ENCODE results near the gene TSPOAP1.

TSPOAP1 gene

GRCh38 chr17:58329035-58329809, 627 bp upstream of the TSPOAP1 start:
- no peak for DNase-seq (ENCODE audit: low spot score)

DNA sequence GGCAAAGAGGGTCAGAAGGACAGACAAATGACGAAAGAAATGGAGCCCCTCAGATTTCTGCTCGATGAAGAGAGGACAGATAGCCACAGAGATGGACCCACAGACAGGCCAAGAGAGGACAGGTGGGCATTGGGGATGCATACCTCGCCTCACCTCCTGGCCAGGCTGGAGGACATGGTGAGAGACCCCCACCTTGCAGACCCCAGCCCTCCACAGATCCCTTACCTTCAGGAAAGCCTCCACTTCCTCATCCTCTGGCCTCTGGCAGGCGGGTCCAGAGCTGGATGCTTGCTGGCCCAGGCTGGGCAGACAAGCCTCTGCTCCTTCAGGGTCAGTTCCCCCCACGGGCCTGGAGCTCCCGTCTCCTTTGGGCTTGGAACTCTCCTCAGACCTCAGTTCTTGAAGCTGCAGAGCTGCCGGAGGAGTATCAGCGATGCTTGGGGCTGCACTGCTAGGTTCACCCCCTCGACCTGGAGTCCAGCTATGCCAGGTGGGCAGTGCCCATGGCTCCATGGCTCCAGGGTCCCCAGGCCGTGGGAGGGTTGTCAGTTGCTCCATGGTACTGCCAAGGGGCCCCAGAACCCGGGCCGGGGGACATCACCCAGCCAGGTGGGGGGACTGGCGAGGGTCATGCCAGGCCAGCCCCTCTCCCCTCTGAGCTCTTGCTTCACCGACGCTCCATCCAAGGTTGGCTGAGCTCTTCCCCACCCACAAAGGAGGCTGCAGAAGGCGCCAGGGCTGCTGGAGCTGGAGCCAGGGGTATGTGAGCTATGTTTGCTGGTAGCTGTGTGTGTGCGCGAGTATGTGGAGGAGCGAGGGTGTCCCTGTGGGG, 1.0 kb downstream of the TSPOAP1 start:
- no peak for DNase-seq (ENCODE audit: low spot score)

DNA sequence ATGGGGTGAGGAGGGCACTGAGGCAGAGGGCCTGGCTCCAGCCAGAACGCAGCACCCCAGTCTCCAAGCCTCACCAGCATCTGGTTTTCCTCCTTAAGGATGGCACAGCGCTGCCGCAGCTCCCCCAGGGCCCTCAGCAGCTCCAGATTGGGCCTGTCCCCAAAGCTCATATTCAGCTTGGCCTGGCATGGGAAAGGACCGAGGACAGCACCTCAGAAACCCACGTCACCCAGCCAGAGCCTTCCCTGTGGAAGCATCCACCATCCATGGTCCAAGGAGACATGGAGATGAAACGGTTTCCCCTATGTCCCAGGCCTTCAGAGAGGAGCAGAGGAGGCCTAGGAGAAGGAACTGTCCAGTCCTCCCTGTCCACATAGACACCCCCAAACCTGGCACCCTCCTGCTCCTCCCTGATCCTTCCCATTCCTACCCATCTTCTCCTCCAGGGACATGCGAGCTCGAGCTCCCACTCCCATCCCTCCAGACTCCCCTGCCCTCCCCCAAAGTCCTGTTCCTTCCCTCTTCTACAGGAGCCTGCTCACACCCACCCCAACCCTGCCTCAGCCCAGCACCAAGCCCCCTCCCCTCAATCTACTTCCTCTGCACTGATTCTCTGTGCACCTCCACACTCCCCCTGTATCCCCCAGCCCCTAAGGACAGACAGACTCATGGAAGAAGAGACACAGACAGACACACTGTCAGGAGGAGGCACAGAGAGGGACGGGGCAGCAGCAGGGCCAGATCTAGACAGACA, 1.8 kb downstream of the TSPOAP1 start:
- DNase-seq (ENCODE audit: low spot score) = no peak

DNA sequence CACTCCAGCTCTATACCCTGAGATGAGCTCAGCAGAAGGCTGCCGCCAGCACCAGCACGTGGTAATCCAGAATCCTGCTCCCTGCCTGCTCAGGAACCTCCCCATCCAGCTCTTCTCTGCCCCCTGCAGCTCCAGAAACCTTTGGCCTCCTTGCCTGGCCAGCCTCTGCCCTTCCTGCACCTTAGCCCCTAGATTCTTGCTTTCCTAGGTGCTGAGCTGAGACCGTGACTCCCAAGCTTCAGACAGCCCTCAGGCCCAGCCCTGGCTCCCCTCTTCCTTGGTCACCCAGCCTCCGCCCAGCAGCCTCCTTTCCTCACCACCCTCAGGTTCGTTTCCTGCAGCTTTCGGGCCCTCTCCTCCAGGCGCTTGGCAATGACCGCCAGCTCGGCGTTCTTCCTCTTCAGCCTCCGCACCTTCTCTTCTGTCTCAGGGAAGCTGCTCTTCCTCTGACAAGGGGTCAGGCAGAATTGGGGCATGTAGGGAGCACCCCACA, 2.6 kb downstream of the TSPOAP1 start:
- DNase-seq (ENCODE audit: low spot score) = no peak

GRCh38 chr17:58325289-58325726, 3.3 kb downstream of the TSPOAP1 start:
- no peak for DNase-seq (ENCODE audit: low spot score)

GRCh38 chr17:58324409-58325288, 3.9 kb downstream of the TSPOAP1 start:
- DNase-seq (ENCODE audit: low spot score) = no peak

- no peak for DNase-seq (ENCODE audit: low spot score)
Observed at GRCh38 chr17:58324056-58324408, 4.6 kb downstream of the TSPOAP1 start.

DNA sequence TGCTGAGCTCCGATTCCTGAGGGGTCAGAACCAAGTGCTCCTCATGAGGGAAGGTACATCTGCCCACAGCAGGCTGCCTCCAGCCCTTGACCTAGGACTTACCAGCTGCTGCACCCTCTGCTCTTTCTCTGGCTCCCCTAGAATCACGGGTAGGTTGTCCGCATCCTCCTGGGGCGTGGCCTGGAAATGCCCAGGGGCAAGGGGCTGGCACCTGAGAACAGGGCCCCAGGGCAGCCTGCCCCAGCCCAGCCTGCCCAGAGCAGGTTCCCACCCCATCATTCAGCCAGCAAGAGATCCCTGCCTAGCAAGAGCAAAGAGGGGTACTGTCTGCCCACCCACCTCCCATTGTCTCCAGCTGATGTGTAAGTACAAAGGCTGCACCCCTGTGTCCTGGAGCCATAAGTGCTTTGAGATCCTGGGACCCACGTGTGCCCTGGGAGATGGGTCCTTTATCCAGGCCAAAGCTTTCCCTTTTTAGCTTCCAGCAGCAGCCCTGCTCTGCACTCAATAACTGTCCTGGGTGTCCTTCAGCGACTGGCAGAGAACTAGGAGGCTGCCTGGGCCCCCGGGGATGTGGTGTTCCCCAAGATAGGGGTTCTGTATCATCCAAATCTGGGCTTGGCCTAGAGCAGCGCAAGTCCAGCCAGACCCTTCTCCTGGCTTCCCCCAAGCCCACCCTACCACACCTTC, 5.1 kb downstream of the TSPOAP1 start:
- DNase-seq (ENCODE audit: low spot score) = no peak

DNA sequence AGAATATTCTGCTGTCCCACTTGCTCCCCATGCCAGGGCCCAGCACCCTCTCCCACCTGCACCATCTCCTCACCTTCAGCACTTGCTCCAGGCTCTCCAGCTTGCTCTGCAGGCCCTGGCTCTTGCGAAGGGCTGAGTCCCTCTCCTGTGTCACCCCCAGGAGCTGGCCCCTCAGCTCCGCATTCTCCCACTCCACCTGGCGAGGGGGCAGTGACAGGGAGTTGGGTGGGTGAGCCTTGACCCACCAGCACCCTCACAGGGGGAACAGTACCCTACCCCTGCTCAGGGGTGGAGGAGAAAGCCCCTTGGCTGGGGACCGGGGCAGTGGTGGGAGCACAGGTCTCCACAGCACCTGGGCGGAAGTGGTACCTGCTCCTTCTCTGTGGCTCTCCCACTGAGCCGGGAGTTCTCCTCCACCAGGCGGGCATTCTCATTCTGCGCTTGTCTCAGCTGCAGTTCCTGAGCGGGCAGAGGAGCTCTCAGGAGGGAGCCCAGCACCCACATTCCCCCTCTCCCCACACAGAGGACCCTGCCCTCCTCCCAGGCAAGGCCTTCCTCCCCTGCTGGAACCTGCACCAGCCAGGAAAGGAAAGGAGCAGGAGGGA, 5.9 kb downstream of the TSPOAP1 start:
- DNase-seq (ENCODE audit: low spot score) = no peak

GRCh38 chr17:58321571-58322525, 6.7 kb downstream of the TSPOAP1 start:
- no peak for DNase-seq (ENCODE audit: low spot score)

- DNase-seq (ENCODE audit: low spot score) = no peak
Observed at GRCh38 chr17:58320570-58321323, 7.8 kb downstream of the TSPOAP1 start.

DNA sequence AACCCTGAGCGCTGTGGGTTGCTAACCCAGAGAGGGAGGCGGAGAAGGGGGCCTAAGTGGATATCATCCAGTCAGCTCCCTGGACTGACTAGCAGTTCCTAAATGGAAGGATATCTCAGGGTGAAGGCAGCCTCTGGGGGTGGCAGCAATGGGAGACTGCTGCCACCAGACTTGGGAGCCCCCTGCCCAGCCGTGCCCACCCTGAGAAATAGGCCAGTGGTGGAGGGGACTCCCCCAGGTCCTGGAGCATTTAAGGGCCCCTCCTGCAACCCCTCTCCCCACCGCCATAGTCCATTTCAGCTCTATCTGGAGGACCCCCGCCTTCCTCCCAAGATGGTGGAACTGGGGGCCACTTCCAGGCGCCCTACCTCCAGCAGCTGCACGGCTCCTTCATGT, 8.4 kb downstream of the TSPOAP1 start:
- DNase-seq (ENCODE audit: low spot score) = no peak

GRCh38 chr17:58319173-58320162, 9.1 kb downstream of the TSPOAP1 start:
- DNase-seq (ENCODE audit: low spot score) = no peak

- no peak for DNase-seq (ENCODE audit: low spot score)
Observed at GRCh38 chr17:58318627-58319172, 9.9 kb downstream of the TSPOAP1 start.

DNA sequence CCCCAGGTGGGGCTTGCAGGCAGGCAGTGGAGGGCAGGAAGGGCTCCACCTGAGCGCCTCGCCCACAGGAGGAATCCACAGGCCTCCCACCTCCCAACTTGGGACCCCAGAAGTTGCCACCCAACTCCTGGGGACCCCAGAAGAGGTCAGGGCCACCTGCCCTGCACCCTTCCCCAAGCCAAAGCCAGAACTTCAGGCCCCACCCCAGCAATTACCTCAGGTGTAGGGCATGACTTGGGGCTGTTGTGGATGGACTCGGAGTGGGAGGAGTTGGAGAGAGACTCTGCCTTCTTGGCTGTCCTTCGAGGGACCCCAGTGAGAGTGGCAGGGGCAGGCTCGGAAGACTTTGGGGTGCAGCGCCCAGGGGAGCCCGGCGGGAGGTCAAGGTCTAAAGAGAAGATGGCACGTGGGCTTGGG, 10.5 kb downstream of the TSPOAP1 start:
- no peak for DNase-seq (ENCODE audit: low spot score)

GRCh38 chr17:58317421-58318064, 11.1 kb downstream of the TSPOAP1 start:
- DNase-seq (ENCODE audit: low spot score) = no peak
